Endothelial cell (in vitro differentiated cells): ENCODE data around the gene OR2T11. TPM values are rescaled to one million over a fixed set of nuclear protein-coding genes. Genes with fewer than 3 reads are reported as not detected.

ENCODE experiments used
- DNase-seq: peaks from one replicate; pipeline ENCODE4 v3.0.0; 2021; ENCODE audit warnings: low spot score
- H3K27ac Mint-ChIP-seq: one replicate; pipeline ENCODE4 v1.8.0; 2021; ENCODE audit warnings: mixed read lengths, inconsistent platforms; ENCODE audit not compliant: unreplicated experiment
- H3K27me3 Mint-ChIP-seq: one replicate; pipeline ENCODE4 v1.8.0; 2021; ENCODE audit warnings: mild to moderate bottlenecking, moderate library complexity, mixed read lengths, inconsistent platforms; ENCODE audit not compliant: unreplicated experiment
- H3K36me3 Mint-ChIP-seq: one replicate; pipeline ENCODE4 v1.8.0; 2021; ENCODE audit warnings: mild to moderate bottlenecking, low read depth, mixed read lengths, inconsistent platforms; ENCODE audit not compliant: unreplicated experiment
- H3K4me1 Mint-ChIP-seq: one replicate; pipeline ENCODE4 v1.8.0; 2021; ENCODE audit warnings: mild to moderate bottlenecking, mixed read lengths, inconsistent platforms; ENCODE audit not compliant: unreplicated experiment
- H3K4me3 Mint-ChIP-seq: one replicate; pipeline ENCODE4 v1.8.0; 2021; ENCODE audit warnings: mild to moderate bottlenecking, mixed read lengths, inconsistent platforms; ENCODE audit not compliant: unreplicated experiment
- H3K9me3 Mint-ChIP-seq: one replicate; pipeline ENCODE4 v1.8.0; 2021; ENCODE audit warnings: mixed read lengths, inconsistent platforms; ENCODE audit not compliant: unreplicated experiment
- total RNA-seq: library from RNA; stranded (reverse); fragmentation: NEBNext Ultra II Directional; extraction: Animal tissue kit (Norgen Biotek cat#: 25700); gene quantifications from one replicate; pipeline ENCODE4 v1.2.1, GENCODE V29; 2021; ENCODE audit not compliant: unreplicated experiment
- TF ChIP-seq, protein P1 (sequence below): fragments of 200-600 bp; sonication (generic); IDR thresholded peaks from one replicate; pipeline ENCODE4 v1.5.0; 2021; ENCODE audit warnings: antibody characterized with exemption; ENCODE audit not compliant: unreplicated experiment

The OR2T11 gene
- total RNA-seq, 1 donor from 2014 or later, result not detected

DNA sequence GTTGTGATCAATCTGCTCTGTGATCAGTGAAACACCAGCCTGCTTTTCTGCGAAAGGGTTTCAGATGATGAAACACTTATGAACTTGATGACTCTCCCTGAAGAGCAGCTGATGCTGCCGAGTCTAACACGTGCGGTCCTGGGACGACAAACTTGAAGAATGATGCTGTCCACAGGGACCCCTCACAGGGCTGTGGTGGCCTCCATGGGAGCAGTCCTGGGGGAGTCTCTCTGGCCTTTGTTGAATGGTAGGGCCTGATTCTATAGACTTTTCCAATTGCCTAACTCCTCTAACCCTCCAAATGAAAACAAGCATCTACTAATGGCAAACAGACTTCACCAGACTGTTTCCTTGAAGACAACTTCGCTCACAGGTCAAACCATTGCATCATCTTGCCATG is 37.3 kb downstream of the OR2T11 start, which contains the start of gene OR2T10:
TSS of gene OR2T10 (minus strand) at position 112 of the 400 bp plus-strand sequence. CDS start 3,932 bp downstream, outside the sequence.
- Mint-ChIP-seq H3K4me3 (no peak within 1 kb of the TSS), H3K27me3 (no peaks in the 10 kb centered on the region), H3K9me3 (peaks cover 26% of the 10 kb centered on the region), H3K27ac (no peak within 1 kb of the TSS), H3K36me3 (no peaks in the 10 kb centered on the region), H3K4me1 (no peaks in the 10 kb centered on the region)
- no peak for DNase-seq
- TF ChIP-seq, protein P1, sequence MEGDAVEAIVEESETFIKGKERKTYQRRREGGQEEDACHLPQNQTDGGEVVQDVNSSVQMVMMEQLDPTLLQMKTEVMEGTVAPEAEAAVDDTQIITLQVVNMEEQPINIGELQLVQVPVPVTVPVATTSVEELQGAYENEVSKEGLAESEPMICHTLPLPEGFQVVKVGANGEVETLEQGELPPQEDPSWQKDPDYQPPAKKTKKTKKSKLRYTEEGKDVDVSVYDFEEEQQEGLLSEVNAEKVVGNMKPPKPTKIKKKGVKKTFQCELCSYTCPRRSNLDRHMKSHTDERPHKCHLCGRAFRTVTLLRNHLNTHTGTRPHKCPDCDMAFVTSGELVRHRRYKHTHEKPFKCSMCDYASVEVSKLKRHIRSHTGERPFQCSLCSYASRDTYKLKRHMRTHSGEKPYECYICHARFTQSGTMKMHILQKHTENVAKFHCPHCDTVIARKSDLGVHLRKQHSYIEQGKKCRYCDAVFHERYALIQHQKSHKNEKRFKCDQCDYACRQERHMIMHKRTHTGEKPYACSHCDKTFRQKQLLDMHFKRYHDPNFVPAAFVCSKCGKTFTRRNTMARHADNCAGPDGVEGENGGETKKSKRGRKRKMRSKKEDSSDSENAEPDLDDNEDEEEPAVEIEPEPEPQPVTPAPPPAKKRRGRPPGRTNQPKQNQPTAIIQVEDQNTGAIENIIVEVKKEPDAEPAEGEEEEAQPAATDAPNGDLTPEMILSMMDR, result no peak

DNA sequence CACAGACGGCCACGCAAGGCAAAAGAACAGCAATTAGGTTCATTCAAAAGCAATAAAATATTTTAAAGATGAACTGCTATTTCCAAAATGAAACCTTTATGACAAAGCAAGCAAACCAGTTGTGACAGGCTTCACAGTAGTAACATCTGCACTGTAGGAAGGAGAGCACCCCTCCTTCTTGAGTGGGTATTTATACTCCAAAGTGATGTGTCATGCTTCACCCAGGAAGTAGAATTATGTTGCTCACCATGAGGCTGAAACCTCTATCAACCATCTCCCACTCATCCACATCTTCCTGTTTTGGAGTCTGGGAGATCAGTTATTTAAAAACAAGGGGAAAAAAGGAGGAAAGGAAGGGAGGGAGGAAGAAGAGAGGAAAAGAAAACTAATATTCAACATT is 38.3 kb downstream of the OR2T11 start:
- Mint-ChIP-seq H3K27me3 (peaks cover 2% of the 10 kb centered on the region), H3K27ac (no peak overlapping the region), H3K9me3 (peaks cover 27% of the 10 kb centered on the region), H3K4me1 (no peaks in the 10 kb centered on the region), H3K4me3 (no peak overlapping the region), H3K36me3 (no peaks in the 10 kb centered on the region)
- TF ChIP-seq, protein P1, result no peak
- DNase-seq, result no peak

DNA sequence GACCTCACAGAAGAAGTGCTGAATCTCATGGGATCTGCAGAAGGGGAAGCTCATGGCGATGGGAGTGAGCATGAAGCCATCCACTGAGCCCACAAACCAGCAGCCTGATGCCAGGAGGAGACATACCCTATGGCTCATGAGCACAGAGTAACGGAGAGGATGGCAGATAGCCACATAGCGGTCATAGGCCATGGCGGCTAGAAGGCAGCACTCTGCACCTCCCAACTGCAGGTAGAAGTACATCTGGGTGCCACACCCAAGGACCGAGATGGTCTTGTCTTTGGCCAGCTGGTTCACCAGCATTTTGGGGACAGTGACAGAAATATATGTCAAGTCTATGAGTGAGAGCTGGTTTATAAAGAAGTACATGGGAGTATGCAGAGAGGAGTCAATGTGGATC is 41.7 kb downstream of the OR2T11 start:
- no peak for DNase-seq
- TF ChIP-seq, protein P1, result no peak
- H3K27me3 Mint-ChIP-seq, result peaks cover 2% of the 10 kb centered on the region
- H3K9me3 Mint-ChIP-seq, result peaks cover 27% of the 10 kb centered on the region
- H3K36me3 Mint-ChIP-seq, result no peaks in the 10 kb centered on the region
- H3K4me1 Mint-ChIP-seq, result no peaks in the 10 kb centered on the region
- H3K4me3 Mint-ChIP-seq, result no peak overlapping the region
- no peak overlapping the region for H3K27ac Mint-ChIP-seq

DNA sequence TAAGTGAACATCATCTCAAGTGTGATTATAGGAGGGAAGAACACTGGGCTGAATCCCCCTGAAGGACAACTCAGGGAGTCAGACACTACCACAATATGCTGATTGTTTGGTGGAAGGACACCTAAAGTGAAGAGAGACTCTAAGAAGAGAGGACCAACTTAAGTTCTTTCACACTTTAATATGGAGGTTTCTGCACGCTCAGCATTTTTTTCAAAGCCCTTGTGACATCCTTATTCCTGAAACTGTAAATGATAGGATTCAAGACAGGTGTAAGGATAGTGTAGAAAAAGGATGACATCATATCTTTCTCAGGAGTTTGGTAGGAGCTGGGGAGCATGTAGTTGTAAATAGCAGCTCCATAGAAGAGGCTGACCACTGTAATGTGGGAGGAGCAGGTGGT is 42.2 kb downstream of the OR2T11 start:
- Mint-ChIP-seq H3K9me3 (peaks cover 27% of the 10 kb centered on the region), H3K4me3 (no peak overlapping the region), H3K4me1 (no peaks in the 10 kb centered on the region), H3K27ac (no peak overlapping the region), H3K36me3 (no peaks in the 10 kb centered on the region), H3K27me3 (peaks cover 2% of the 10 kb centered on the region)
- no peak for DNase-seq
- TF ChIP-seq, protein P1, result no peak

DNA sequence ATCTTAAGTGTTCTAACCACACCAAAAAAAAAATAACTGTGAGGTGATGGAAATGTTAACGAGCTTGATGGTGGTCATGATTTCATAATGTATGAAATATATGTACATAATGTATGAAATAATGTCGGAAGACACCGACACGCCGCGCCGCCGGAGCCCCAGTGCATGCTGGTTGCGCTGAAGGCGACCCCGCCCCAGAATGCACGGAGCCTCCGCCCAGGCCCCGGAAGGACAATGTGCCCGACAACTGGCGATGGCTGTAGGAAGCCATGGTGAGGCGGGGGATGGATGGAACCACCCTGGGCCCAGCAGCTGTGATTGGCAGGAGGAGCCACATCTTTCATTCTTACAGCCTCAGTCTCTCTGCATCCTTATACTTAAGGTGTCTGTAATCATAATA is 44.8 kb downstream of the OR2T11 start:
- Mint-ChIP-seq H3K36me3 (no peaks in the 10 kb centered on the region), H3K4me3 (no peak overlapping the region), H3K27ac (no peak overlapping the region), H3K4me1 (no peaks in the 10 kb centered on the region), H3K9me3 (peaks cover 24% of the 10 kb centered on the region), H3K27me3 (peaks cover 2% of the 10 kb centered on the region)
- no peak for DNase-seq
- TF ChIP-seq, protein P1, result no peak
